NB4 (cell line): ENCODE results near the gene ZNF710.

ENCODE experiments used
- MYC ChIP-seq: IDR thresholded peaks from 2 replicates; pipeline ENCODE4 v1.6.1; 2011; ENCODE audit warnings: low read depth, low read length
- POLR2A ChIP-seq: IDR thresholded peaks from 2 replicates; pipeline ENCODE4 v1.6.1; 2011; ENCODE audit warnings: mild to moderate bottlenecking; ENCODE audit not compliant: insufficient read length; ENCODE audit errors: extremely low read depth
- TF ChIP-seq, protein P1 (sequence below): IDR thresholded peaks from one replicate; pipeline ENCODE4 v1.5.1; 2012; ENCODE audit warnings: low read depth, low read length

DNA sequence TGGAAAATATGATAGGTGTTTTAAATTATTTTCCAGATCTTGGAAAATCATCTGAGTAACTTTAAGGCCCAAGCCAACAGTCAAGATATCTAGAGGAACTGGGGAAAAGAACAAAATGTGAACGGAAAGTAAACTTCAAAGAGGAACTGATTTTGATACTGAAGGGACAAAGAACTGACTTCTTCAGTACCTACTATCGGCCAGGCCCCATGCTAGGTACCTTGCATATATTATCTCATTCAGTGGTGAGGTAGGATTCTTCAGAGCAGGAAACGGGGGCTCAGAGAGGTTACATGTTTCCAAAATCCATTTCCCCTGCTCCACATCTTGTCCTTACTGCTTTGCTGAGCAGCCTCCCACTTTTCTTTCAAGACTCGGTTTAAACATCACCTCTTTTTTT lies 9.8 kb upstream of the ZNF710 start:
- TF ChIP-seq, protein P1, sequence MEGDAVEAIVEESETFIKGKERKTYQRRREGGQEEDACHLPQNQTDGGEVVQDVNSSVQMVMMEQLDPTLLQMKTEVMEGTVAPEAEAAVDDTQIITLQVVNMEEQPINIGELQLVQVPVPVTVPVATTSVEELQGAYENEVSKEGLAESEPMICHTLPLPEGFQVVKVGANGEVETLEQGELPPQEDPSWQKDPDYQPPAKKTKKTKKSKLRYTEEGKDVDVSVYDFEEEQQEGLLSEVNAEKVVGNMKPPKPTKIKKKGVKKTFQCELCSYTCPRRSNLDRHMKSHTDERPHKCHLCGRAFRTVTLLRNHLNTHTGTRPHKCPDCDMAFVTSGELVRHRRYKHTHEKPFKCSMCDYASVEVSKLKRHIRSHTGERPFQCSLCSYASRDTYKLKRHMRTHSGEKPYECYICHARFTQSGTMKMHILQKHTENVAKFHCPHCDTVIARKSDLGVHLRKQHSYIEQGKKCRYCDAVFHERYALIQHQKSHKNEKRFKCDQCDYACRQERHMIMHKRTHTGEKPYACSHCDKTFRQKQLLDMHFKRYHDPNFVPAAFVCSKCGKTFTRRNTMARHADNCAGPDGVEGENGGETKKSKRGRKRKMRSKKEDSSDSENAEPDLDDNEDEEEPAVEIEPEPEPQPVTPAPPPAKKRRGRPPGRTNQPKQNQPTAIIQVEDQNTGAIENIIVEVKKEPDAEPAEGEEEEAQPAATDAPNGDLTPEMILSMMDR: no peak
- TF ChIP-seq POLR2A (no peak), MYC (no peak)
